ENCODE results near the gene CLASRP.

CLASRP gene

GRCh38 chr19:45056831-45057230, 18.0 kb downstream of the CLASRP start:
- no peak for DNase-seq (ENCODE audit: low read depth in 1 of 2, low spot score in 1 of 2)
- Histone ChIP-seq H3K27ac (replicated peaks) (no peak overlapping the region), H3K27me3 (ENCODE audit: insufficient read depth, poor library complexity, severe bottlenecking) (no peaks in the 10 kb centered on the region), H3K4me3 (replicated peaks; ENCODE audit: insufficient read depth, low read length) (no peak overlapping the region)
- no peak for TF ChIP-seq GABPA (IDR thresholded peaks at IDR 0.05; ENCODE audit: low read depth)
- TF ChIP-seq POLR2AphosphoS5 (IDR thresholded peaks at IDR 0.05; ENCODE audit: low read depth), result no peak
- TF ChIP-seq REST (IDR thresholded peaks at IDR 0.05; ENCODE audit: insufficient replicate concordance, low read depth), result no peak
- TF ChIP-seq SPI1 (IDR thresholded peaks at IDR 0.05; ENCODE audit: borderline replicate concordance, low read depth), result no peak
- no peak for TF ChIP-seq CTCF (IDR thresholded peaks at IDR 0.05; ENCODE audit: insufficient read depth, low read length)

GRCh38 chr19:45057444-45057843, 18.6 kb downstream of the CLASRP start:
- TF ChIP-seq GABPA (IDR thresholded peaks at IDR 0.05; ENCODE audit: low read depth) (no peak), SPI1 (IDR thresholded peaks at IDR 0.05; ENCODE audit: borderline replicate concordance, low read depth) (no peak)
- no peaks in the 10 kb centered on the region for H3K27me3 ChIP-seq (ENCODE audit: insufficient read depth, poor library complexity, severe bottlenecking)
- H3K4me3 ChIP-seq (replicated peaks; ENCODE audit: insufficient read depth, low read length), result no peak overlapping the region
- H3K27ac ChIP-seq (replicated peaks), result no peak overlapping the region
- no peak for DNase-seq (ENCODE audit: low read depth in 1 of 2, low spot score in 1 of 2)

- H3K4me3 ChIP-seq (replicated peaks; ENCODE audit: insufficient read depth, low read length), result no peak overlapping the region
- H3K27ac ChIP-seq (replicated peaks), result no peak overlapping the region
- no peak for DNase-seq (ENCODE audit: low read depth in 1 of 2, low spot score in 1 of 2)
- TF ChIP-seq SPI1 (IDR thresholded peaks at IDR 0.05; ENCODE audit: borderline replicate concordance, low read depth) (no peak), REST (IDR thresholded peaks at IDR 0.05; ENCODE audit: insufficient replicate concordance, low read depth) (no peak), POLR2AphosphoS5 (IDR thresholded peaks at IDR 0.05; ENCODE audit: low read depth) (no peak), GABPA (IDR thresholded peaks at IDR 0.05; ENCODE audit: low read depth) (no peak), CTCF (IDR thresholded peaks at IDR 0.05; ENCODE audit: insufficient read depth, low read length) (no peak)
- no peaks in the 10 kb centered on the region for H3K27me3 ChIP-seq (ENCODE audit: insufficient read depth, poor library complexity, severe bottlenecking)
These were observed 19.8 kb downstream of the CLASRP start for GRCh38 chr19:45058622-45059159.

GRCh38 chr19:45059258-45059965, 20.6 kb downstream of the CLASRP start:
- TF ChIP-seq CTCF (IDR thresholded peaks at IDR 0.05; ENCODE audit: insufficient read depth, low read length) (peak; percentile 92), SPI1 (IDR thresholded peaks at IDR 0.05; ENCODE audit: borderline replicate concordance, low read depth) (no peak), REST (IDR thresholded peaks at IDR 0.05; ENCODE audit: insufficient replicate concordance, low read depth) (no peak), POLR2AphosphoS5 (IDR thresholded peaks at IDR 0.05; ENCODE audit: low read depth) (no peak; the same call in 1 of the 2 replicates), GABPA (IDR thresholded peaks at IDR 0.05; ENCODE audit: low read depth) (no peak)
- Histone ChIP-seq H3K27ac (replicated peaks) (no peak overlapping the region), H3K27me3 (ENCODE audit: insufficient read depth, poor library complexity, severe bottlenecking) (no peaks in the 10 kb centered on the region), H3K4me3 (replicated peaks; ENCODE audit: insufficient read depth, low read length) (no peak overlapping the region)
- peak in 1 of 2 experiments; percentile 80 for DNase-seq (ENCODE audit: low read depth in 1 of 2, low spot score in 1 of 2)

Measured in HL-60 (cell line).